ENCODE measurements around the gene ZNF385A.

The ZNF385A gene

GRCh38 chr12:54324617-54325441, 59.7 kb downstream of the ZNF385A start, which contains the start of gene COPZ1:
COPZ1 (plus strand) TSS chr12:54325131; CDS start chr12:54325164, 33 bp downstream.
- DNase-seq = peak; percentile 100

GRCh38 chr12:54321363-54321762, 63.2 kb downstream of the ZNF385A start:
- no peak for DNase-seq

Measured in fibroblast of skin of abdomen (primary cell).